GM12801 (cell line): ENCODE results near the gene AP1AR.

Experiments used
- TF ChIP-seq, protein P1 (sequence below): IDR thresholded peaks from one replicate; pipeline ENCODE4 v1.5.1; 2011; ENCODE audit warnings: control low read depth; ENCODE audit not compliant: insufficient read length; ENCODE audit errors: extremely low read depth

The AP1AR gene

DNA sequence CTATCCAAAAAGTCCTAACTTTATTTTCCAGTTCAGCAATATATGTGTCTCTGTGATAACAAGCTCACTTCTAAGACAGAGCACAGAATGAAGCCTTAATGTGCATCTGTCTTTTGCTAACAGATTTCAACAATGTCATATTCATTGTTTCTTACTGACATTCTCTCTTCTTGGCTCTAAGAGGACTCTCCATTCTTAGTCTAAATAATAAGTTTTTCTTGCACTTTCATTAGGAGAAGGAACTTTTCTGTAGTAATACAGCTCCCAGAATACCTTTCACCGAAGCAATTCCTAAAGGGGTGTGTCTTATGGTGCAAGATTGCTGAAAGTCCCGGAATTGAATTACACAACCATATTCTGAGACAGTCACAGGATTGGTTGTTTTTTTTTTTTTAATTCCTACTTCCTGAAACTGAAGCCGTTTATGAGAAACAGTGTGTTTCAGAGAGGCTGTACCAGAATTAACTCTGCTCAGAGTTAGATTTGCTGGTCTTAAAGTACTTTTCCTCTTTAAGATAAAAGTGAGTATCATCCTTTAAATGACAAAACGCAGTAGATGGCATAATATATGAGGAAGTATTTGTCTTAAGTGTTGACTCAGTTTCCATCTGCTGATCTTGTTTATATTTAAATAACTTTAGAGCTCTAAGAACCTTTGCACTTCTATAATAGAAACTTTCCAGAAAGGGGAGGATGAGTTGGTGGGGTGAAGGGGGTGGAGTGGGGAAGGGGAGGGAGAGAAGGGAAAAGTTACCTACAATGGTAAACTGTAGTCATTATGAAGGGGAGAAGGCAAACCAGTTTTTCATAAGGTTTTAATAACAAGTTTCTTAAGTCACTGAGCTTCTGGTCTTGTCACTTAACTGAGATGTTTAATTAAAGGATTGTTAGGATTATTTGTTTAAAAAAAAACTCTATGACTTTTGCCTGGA, 65.6 kb downstream of the AP1AR start, which contains the start of gene ALPK1:
ALPK1 (plus strand) TSS at position 421 of the 932 bp plus-strand sequence.
- TF ChIP-seq, protein P1, sequence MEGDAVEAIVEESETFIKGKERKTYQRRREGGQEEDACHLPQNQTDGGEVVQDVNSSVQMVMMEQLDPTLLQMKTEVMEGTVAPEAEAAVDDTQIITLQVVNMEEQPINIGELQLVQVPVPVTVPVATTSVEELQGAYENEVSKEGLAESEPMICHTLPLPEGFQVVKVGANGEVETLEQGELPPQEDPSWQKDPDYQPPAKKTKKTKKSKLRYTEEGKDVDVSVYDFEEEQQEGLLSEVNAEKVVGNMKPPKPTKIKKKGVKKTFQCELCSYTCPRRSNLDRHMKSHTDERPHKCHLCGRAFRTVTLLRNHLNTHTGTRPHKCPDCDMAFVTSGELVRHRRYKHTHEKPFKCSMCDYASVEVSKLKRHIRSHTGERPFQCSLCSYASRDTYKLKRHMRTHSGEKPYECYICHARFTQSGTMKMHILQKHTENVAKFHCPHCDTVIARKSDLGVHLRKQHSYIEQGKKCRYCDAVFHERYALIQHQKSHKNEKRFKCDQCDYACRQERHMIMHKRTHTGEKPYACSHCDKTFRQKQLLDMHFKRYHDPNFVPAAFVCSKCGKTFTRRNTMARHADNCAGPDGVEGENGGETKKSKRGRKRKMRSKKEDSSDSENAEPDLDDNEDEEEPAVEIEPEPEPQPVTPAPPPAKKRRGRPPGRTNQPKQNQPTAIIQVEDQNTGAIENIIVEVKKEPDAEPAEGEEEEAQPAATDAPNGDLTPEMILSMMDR = no peak

DNA sequence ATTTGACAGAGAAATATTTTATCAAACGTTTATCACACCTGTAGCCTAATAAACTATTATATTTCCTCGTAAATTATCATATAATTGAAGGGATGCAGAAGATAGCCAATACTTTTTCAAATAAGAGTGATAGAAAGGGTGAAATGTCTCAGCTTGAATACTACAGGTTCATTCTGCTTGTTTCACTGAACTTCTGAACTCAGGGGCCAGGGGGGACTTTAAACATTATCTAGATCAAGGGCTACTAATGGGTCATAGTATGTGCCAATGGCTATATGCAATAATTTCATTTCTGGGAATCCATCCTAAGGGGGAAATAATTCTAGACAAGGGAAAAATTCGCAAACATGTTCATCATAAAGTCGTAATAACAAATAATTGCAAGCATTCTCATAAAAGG, 68.1 kb downstream of the AP1AR start:
- TF ChIP-seq, protein P1 = no peak

DNA sequence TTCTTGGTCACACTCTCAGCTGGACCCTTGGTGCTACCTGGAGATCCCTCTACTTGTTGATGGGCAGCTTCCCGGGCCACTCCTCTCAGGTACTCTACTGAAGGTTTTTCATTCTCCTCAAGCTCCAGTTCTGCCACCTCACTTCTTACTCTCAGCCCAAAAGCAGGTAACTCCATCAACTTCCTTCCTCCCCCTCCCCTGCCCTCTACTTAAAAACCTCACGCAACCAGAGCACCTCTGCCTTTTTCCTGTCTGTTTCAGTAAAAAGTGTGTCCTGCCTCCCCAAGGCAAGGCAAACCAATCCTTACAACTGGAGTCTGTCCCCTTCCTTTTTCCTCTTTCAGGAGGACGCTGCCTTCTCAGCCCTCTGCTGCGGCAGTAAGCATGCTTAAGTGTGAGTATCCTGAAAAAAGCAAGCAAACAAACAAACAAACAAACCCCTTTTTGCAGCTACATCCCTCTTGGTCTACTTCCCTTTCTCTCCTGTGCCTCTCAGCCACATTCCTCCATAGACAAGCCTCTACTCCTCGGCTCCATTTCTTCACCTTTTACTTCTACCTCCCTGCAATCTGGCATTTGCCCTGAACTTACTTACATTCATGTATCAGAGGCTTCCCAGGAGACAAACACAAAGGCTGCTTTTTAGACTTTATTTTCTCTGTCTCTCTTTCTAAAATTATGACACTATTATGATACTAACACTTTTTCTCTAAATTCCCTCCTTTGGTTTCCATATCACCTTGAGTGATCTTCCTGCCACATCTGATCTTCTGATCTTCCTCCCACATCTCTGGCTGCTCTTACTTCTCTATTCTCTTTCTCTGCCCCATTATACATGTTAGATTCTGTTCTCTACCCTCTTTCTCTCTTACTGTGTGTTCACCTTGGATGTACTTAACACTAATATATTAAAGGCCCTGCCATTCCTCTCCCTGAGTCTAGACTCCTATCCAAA, 71.0 kb downstream of the AP1AR start:
- TF ChIP-seq, protein P1 = no peak

DNA sequence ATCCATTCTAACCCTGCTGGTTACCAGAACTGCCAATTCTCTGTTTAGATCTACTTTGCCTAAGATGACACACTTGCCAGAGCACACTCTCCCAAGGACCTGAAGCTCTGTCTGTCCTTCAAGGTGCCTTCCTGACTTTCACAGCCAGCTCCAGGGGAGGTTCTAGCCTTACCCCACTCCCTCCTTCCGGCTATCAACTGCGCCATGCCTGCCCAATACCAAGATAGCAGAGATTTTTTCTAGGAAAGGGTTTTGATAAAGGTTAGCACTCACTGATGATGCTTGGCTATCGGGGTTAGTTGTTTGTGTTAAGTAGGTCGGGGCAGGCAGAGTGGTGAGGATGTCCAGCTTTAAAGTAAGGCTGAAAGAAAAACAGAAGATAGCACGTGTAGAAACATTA, 79.9 kb downstream of the AP1AR start:
- TF ChIP-seq, protein P1 = no peak

DNA sequence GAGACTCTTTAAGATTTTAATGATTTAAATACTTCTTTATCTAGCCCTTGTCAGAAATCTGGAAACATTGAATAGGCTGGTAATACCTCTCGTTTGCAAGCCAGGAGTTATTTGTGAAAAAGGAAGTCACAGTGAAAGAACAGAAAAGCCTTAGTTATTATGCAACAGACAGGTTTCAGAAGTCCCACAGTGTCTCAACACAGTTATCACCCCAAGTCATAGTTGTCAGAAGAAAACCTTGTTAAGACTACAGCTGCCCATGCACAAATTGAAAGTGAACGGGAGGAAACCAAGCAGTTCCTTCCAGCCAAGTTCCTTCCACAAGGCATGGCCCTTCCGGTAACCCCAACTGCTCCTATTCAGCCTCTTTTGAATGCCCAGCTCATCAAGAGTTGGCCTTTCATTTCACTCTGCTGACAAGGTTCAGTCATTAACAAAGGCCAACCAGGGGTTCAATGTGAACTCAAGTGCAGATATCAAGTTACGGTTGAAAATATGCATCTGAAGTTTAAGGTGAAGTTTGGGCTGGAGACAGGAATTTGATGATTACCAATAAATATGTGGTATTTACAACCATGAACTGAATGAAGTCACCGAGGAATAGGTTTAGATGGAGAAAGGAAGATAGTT, 81.1 kb downstream of the AP1AR start:
- TF ChIP-seq, protein P1 = no peak

DNA sequence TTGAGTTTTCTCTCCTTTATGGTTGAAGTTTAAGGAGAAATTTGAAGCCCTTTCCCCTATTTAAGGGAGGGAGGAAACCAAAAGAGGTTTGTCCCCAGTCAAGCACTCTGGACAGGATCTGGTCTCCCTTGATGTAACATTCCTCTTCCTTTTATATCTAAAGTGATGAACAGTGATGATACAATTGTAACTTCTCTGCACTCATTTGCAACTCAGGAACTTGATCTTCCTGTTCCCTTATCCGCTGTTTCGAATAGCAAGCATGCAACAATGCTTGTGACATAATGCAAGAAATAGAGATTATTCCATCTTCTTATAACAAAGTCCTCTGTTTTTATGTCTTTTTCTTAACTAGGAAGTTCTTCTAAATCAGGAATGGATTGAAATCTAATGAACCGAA, 83.9 kb downstream of the AP1AR start:
- TF ChIP-seq, protein P1 = no peak
